ENCODE results near the gene ACBD4.

DNA sequence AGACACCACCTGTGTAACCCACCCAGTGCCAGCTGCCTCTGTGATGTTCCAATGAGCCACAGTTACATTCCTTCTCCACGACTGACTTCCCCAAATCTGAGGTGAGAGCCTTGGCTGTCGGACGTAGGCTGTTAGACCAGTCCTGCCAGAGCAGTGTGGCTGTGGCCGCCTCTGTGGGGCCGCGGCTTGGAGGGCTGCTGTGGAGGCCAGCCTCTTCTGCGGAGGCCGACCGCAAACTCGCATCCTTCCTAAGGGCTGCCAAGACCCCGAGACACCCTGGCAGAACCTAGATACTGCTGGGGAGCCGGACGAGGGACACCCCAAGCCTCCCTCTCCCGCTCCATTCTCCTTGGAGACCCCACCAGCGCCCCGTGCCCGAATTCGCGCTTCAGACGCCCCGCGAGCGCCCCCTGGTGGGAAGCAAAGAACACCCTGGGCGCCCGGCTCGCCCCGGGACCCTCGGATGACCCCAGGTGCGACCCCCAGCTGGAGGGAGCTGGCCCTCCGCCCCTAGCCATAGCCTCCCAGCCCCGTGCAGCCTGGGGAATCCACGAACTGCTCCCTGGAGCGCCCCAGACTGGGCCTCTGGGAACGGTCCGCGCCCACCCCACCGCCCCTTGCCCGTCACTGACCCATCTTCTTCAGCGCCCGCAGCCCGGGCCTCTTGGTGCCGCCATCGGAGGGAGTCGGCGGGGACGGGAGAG is 3.7 kb upstream of the ACBD4 start:
- TF ChIP-seq POLR2AphosphoS5 (IDR thresholded peaks at IDR 0.05) = no peak
- TF ChIP-seq, protein P1, sequence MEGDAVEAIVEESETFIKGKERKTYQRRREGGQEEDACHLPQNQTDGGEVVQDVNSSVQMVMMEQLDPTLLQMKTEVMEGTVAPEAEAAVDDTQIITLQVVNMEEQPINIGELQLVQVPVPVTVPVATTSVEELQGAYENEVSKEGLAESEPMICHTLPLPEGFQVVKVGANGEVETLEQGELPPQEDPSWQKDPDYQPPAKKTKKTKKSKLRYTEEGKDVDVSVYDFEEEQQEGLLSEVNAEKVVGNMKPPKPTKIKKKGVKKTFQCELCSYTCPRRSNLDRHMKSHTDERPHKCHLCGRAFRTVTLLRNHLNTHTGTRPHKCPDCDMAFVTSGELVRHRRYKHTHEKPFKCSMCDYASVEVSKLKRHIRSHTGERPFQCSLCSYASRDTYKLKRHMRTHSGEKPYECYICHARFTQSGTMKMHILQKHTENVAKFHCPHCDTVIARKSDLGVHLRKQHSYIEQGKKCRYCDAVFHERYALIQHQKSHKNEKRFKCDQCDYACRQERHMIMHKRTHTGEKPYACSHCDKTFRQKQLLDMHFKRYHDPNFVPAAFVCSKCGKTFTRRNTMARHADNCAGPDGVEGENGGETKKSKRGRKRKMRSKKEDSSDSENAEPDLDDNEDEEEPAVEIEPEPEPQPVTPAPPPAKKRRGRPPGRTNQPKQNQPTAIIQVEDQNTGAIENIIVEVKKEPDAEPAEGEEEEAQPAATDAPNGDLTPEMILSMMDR (IDR thresholded peaks at IDR 0.05 in 8 of 11, conservative IDR thresholded peaks at IDR 0.05 in 3 of 11) = peak; percentile 40 to 87 (median 75)

Measured in spleen (tissue), 7 donors.